ENCODE data around the gene CHN2.

- TF ChIP-seq EZH2 (IDR thresholded peaks at IDR 0.05; ENCODE audit: low read depth) (no peak), CTCF (conservative IDR thresholded peaks at IDR 0.05) (no peak)
These were observed 133.5 kb downstream of the CHN2 start for GRCh38 chr7:29328045-29328444.

All from PC-9 (cell line).